Keratinocyte (primary cell): ENCODE measurements around the gene JMJD7.

ENCODE experiments used
- EZH2 ChIP-seq: IDR thresholded peaks from one replicate; pipeline ENCODE4 v1.6.1; 2012; ENCODE audit warnings: inconsistent platforms, mild to moderate bottlenecking, low read length, moderate library complexity
- TF ChIP-seq, protein P1 (sequence below), 3 experiments: IDR thresholded peaks in 1 of 3; conservative IDR thresholded peaks in 1 of 3; optimal IDR thresholded peaks in 1 of 3; 2 replicates in 2 of 3; 3 replicates in 1 of 3; pipeline versions ENCODE3 to v1.5.1; 2011; ENCODE audit warnings: low read length in 3 of 3, mild to moderate bottlenecking in 3 of 3, moderate library complexity in 2 of 3, control low read depth in 1 of 3, inconsistent platforms in 1 of 3; ENCODE audit not compliant: insufficient read depth in 2 of 3; ENCODE audit errors: extremely low read depth in 1 of 3

DNA sequence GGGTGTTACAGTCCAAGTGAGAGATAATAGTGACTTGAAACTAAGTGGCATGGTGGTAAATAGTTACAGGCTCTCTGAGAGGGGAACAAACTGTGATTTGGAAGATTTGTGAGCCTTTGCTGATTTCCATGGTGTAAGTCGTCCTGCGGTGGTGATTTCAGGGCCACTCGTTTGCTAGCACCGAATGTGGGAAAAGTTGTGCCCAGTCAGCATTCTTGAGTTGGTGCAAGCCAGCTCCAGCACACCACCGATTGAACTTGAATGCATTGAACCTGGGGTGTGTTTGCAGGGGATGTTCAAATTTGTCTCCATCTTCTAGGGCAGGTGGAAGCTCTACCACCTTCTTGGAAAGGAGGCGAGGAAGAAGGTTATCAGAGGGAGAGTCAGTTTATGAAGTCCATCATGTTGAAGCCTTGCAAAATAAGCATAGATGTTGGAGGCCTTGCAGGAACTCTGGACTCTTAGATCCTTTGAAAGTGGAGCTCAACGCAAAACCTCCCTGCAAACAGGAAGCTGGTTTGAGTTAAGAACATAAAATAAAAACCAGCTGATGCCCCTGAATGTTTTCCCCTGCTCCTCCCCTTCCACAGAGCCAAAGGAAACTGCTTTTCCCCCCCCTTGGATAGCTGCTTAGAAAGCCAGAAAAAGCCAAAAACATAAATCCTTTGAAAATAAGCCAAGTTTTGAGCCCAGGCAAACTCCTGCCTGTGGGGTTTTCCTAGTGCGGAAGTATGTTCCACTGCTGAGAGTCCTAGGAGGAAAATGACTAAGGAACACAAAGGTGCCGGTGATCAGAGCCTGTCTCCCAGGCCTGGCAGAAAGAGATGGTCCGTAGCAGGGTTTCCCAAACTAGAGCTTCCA lies 31.7 kb upstream of the JMJD7 start:
- TF ChIP-seq, protein P1, sequence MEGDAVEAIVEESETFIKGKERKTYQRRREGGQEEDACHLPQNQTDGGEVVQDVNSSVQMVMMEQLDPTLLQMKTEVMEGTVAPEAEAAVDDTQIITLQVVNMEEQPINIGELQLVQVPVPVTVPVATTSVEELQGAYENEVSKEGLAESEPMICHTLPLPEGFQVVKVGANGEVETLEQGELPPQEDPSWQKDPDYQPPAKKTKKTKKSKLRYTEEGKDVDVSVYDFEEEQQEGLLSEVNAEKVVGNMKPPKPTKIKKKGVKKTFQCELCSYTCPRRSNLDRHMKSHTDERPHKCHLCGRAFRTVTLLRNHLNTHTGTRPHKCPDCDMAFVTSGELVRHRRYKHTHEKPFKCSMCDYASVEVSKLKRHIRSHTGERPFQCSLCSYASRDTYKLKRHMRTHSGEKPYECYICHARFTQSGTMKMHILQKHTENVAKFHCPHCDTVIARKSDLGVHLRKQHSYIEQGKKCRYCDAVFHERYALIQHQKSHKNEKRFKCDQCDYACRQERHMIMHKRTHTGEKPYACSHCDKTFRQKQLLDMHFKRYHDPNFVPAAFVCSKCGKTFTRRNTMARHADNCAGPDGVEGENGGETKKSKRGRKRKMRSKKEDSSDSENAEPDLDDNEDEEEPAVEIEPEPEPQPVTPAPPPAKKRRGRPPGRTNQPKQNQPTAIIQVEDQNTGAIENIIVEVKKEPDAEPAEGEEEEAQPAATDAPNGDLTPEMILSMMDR (optimal IDR thresholded peaks at IDR 0.05 in 1 of 3, IDR thresholded peaks at IDR 0.05 in 1 of 3, conservative IDR thresholded peaks at IDR 0.05 in 1 of 3; ENCODE audit: extremely low read depth in 1 of 3, insufficient read depth in 2 of 3, low read length in 3 of 3), result no peak
- TF ChIP-seq EZH2, result no peak
